ENCODE measurements around the gene SP3. TPM values are rescaled to one million over a fixed set of nuclear protein-coding genes. Genes with fewer than 3 reads are reported as not detected.

Gene SP3
- total and polyA plus RNA-seq, 2 of the 8 experiments (the other 6 are each of a cell fraction or from before 2014, with no cell fraction given) = 31.0 to 92.1 TPM

DNA sequence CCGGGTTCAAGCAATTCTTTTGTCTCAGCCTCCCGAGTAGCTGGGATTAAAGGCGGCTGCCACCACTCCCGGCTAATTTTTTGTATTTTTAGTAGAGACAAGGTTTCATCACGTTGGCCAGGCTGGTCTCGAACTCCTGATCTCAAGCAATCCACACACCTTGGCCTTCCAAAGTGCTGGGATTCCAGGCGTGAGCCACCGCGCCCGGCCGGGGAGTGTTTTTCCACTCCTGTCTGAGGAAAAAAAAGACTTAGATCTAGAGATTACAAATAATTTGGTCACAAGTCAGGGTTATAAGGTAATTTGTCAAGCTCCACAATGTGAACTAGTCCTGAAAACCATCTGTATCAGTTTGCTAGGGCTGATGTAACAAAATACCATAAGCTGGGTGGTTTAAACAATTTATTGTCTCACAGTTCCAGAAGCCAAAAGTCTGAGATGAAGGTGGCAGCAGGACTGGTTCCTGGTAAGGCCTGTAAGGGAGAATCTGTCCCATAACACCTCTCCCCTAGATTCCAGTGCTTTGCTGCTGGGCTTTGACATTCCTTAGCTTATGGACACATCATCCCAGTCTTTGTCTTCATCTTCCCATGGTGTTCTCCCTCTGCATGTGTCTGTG lies 40.7 kb upstream of the SP3 start (continued):
- TF ChIP-seq SIN3A (conservative IDR thresholded peaks at IDR 0.05 in 1 of 2, IDR thresholded peaks at IDR 0.05 in 1 of 2; ENCODE audit: low read depth in 1 of 2, low read length in 2 of 2) = no peak

Data from H1 (cell line).